Activated naive CD8-positive, alpha-beta T cell treated with anti-CD3 and anti-CD28 coated beads, Interleukin-2, amount 50 U/mL, for 24 hours (primary cell): ENCODE measurements around the gene TACC3.
A peak's percentile ranks its signal among the peaks of the same experiment; 100 is the strongest.

ENCODE experiments used
- ATAC-seq: fragments of 150-1000 bp; cut with Tn5 transposase; one replicate; pipeline ENCODE4 v1.10.0; 2021
- DNase-seq: peaks from one replicate; pipeline ENCODE4 v3.0.0; 2021
- H3K27ac Mint-ChIP-seq: one replicate; pipeline ENCODE4 v1.8.0; 2021; ENCODE audit warnings: mild to moderate bottlenecking, mixed read lengths
- H3K27me3 Mint-ChIP-seq: one replicate; pipeline ENCODE4 v1.8.0; 2021; ENCODE audit warnings: mixed read lengths
- H3K36me3 Mint-ChIP-seq: one replicate; pipeline ENCODE4 v1.8.0; 2021; ENCODE audit warnings: low read depth, mixed read lengths
- H3K4me1 Mint-ChIP-seq: one replicate; pipeline ENCODE4 v1.8.0; 2021; ENCODE audit warnings: mixed read lengths
- H3K4me3 Mint-ChIP-seq: one replicate; pipeline ENCODE4 v1.8.0; 2021; ENCODE audit warnings: mild to moderate bottlenecking, moderate library complexity, mixed read lengths
- H3K9me3 Mint-ChIP-seq: one replicate; pipeline ENCODE4 v1.8.0; 2021; ENCODE audit warnings: mixed read lengths

Gene TACC3

DNA sequence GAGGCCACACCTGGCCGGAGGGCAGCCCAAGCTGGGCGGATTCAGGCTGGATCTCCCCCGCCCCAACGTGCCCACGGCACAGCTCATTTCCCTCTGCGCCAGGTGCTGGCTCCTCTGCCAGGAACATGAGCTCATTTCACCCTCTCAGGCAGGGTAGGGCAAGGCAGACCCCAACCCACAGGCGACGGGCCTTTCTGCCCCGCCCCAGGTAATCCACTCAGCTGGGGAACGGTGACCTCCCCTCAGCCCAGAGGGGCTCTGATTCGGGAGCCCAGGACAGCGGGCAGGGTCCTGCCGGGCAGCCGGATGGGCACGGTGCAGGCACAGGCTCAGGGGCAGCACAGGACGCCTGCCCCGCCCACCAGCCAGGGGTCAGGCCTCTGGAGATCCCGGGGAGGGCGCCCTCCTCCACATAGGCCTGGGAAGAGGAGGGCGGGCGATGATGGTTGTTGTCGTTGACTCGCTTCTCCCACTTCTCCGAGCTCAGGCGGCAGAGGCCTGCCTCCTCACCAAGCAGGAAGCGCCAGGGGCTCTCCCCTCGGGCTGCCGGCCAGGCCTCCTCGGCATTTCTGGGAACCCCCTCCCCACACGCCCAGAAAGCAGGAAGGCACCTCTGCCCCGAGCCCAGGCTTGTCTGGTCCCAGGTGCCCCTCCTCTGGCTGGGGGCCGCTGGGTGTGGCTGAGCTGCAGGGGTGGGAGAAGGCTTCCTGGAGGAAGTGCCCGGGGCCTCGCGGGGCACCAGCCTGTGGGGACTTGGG is 31.1 kb downstream of the TACC3 start:
- no peak overlapping the region for H3K4me3 Mint-ChIP-seq
- H3K4me1 Mint-ChIP-seq = peaks cover 5% of the 10 kb centered on the region
- ATAC-seq = peak; percentile 47
- peak; percentile 65 for DNase-seq
- H3K9me3 Mint-ChIP-seq = no peaks in the 10 kb centered on the region
- no peak overlapping the region for H3K27ac Mint-ChIP-seq
- H3K27me3 Mint-ChIP-seq = no peaks in the 10 kb centered on the region
- no peaks in the 10 kb centered on the region for H3K36me3 Mint-ChIP-seq

DNA sequence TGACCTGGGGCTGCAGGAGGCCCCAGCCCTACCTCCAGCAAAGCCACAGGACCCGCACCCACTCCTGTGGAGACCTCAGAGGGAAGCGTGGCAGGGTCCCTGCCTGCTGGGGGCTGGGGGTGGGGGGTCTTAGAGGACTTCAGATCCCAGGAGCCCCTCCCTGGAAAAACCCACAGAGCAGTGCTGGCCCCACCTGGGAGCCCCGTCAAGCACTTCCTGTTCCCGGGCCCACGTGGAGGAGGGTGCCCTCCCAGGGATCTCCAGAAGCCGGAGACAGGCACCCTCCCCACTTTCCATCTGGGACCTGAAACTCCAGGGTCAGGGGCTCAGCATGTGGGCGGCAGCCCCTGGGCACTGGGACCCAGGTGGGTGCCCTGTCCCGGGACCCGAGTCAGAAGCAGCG is 32.0 kb downstream of the TACC3 start:
- DNase-seq = no peak
- Mint-ChIP-seq H3K27me3 (no peaks in the 10 kb centered on the region), H3K27ac (no peak overlapping the region), H3K9me3 (no peaks in the 10 kb centered on the region), H3K4me1 (peaks cover 5% of the 10 kb centered on the region), H3K4me3 (no peak overlapping the region), H3K36me3 (no peaks in the 10 kb centered on the region)
- ATAC-seq = no peak

- H3K27ac Mint-ChIP-seq = no peak overlapping the region
- no peaks in the 10 kb centered on the region for H3K27me3 Mint-ChIP-seq
- H3K4me3 Mint-ChIP-seq = no peak overlapping the region
- H3K36me3 Mint-ChIP-seq = no peaks in the 10 kb centered on the region
- peaks cover 5% of the 10 kb centered on the region for H3K4me1 Mint-ChIP-seq
- no peaks in the 10 kb centered on the region for H3K9me3 Mint-ChIP-seq
- DNase-seq (no peak), ATAC-seq (no peak)
These were observed 32.5 kb downstream of the TACC3 start for GRCh38 chr4:1753697-1754311.

DNA sequence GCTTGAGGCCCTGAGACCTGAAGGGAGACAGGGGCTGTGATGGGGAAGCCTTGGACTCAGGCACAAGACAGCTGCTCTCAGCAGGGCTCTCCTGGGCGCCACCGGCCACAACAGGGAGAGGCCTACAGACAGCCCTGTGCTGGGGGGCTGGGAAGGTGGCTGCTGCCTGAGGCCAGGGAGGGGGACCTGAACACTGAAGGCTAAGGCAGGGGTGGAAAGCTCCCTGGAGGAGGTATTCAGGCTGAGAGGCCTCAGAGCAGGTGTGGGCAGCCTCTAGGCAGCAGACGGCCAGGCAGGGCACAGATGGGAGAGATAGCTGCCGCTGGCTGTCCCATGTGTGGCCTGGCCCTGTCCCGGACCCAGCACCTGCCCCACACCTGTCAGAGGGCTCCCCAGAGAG is 33.0 kb downstream of the TACC3 start:
- Mint-ChIP-seq H3K9me3 (no peaks in the 10 kb centered on the region), H3K4me3 (no peak overlapping the region), H3K27me3 (no peaks in the 10 kb centered on the region), H3K36me3 (no peaks in the 10 kb centered on the region), H3K27ac (no peak overlapping the region), H3K4me1 (peaks cover 5% of the 10 kb centered on the region)
- ATAC-seq = no peak
- DNase-seq = no peak

DNA sequence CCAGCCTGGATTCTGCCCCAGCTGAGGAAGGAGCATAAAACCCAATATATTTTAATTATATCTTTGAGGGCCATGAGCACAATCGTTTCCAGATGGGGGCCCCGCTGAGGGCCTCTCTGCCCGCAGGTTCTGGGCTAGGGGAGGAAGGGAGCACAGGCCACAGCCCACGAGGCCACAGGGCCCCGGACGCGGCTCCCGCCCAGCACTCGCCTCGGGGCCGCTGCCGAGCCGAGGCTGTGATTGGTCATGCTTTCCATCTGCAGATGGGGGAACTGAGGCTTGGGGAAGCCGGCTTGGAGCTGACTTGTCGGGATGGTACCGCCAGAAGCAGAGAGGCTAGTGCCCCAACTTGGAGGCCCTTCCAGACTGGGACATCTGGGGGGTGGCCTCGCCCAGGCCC is 34.0 kb downstream of the TACC3 start:
- no peak for ATAC-seq

GRCh38 chr4:1756079-1756478 is 34.8 kb downstream of the TACC3 start:
- H3K9me3 Mint-ChIP-seq = no peaks in the 10 kb centered on the region
- no peaks in the 10 kb centered on the region for H3K36me3 Mint-ChIP-seq
- no peak overlapping the region for H3K27ac Mint-ChIP-seq
- ATAC-seq = no peak
- DNase-seq = no peak
- H3K4me1 Mint-ChIP-seq = peaks cover 4% of the 10 kb centered on the region
- H3K27me3 Mint-ChIP-seq = no peaks in the 10 kb centered on the region
- no peak overlapping the region for H3K4me3 Mint-ChIP-seq

More for the DNA sequence above, 34.0 kb downstream of the TACC3 start:
- H3K4me3 Mint-ChIP-seq = no peak overlapping the region
- no peaks in the 10 kb centered on the region for H3K36me3 Mint-ChIP-seq
- no peak for DNase-seq
- H3K4me1 Mint-ChIP-seq = peaks cover 7% of the 10 kb centered on the region
- H3K27me3 Mint-ChIP-seq = no peaks in the 10 kb centered on the region
- no peaks in the 10 kb centered on the region for H3K9me3 Mint-ChIP-seq
- H3K27ac Mint-ChIP-seq = no peak overlapping the region

GRCh38 chr4:1756893-1757779 is 35.8 kb downstream of the TACC3 start:
- Mint-ChIP-seq H3K27ac (no peak overlapping the region), H3K4me3 (no peak overlapping the region), H3K36me3 (no peaks in the 10 kb centered on the region), H3K9me3 (no peaks in the 10 kb centered on the region), H3K4me1 (peaks cover 4% of the 10 kb centered on the region), H3K27me3 (no peaks in the 10 kb centered on the region)
- no peak for ATAC-seq
- no peak for DNase-seq

GRCh38 chr4:1757836-1758235 is 36.5 kb downstream of the TACC3 start:
- Mint-ChIP-seq H3K4me1 (peaks cover 4% of the 10 kb centered on the region), H3K36me3 (no peaks in the 10 kb centered on the region), H3K27ac (no peak overlapping the region), H3K9me3 (no peaks in the 10 kb centered on the region), H3K4me3 (no peak overlapping the region), H3K27me3 (peaks cover 3% of the 10 kb centered on the region)
- ATAC-seq (no peak), DNase-seq (no peak)

DNA sequence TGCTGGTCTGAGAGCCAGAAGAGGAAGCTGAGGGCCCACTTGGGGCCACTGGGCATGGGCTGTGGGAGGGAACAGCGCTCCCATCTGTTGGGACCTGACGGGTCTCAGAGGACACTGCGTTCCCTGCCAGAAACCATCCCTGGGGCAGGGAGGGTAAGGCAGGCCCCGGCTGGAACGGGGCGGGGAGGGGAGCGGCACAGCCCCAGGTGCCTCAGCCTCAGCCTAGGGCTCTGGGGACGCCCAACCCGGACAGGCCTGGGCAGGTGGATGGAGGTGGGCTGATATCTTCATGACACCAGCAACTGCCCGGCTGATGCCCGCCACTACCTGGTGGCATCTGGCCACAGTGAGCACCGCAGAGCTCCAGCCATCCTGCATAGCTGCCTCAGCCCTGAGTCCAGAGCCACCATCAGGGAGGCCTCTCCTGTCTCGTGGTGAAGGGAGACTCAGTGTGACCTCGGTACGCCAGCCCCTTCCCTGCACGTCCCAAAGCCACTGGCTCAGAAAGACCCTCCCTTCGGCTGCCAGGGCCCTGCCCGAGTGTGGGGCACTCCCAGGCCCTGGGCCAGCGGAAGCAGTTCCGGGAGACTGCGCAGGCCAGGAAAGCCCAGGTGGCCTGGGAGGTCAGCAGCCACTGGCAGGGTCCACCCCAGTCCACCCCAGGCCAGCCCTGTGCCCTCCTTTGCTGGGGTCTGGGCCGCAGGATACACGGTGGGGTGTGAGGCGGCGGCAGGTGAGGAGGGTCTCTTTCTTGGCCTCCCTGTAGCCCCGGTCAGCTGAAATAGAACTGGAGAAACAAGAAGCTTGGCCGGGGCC is 37.2 kb downstream of the TACC3 start:
- H3K36me3 Mint-ChIP-seq = no peaks in the 10 kb centered on the region
- ATAC-seq = no peak
- no peaks in the 10 kb centered on the region for H3K9me3 Mint-ChIP-seq
- peaks cover 5% of the 10 kb centered on the region for H3K27me3 Mint-ChIP-seq
- DNase-seq = no peak
- peaks cover 2% of the 10 kb centered on the region for H3K4me1 Mint-ChIP-seq
- no peak overlapping the region for H3K27ac Mint-ChIP-seq
- no peak overlapping the region for H3K4me3 Mint-ChIP-seq

- H3K9me3 Mint-ChIP-seq = no peaks in the 10 kb centered on the region
- no peaks in the 10 kb centered on the region for H3K36me3 Mint-ChIP-seq
- H3K4me3 Mint-ChIP-seq = no peak overlapping the region
- ATAC-seq (no peak), DNase-seq (no peak)
- peaks cover 10% of the 10 kb centered on the region for H3K27me3 Mint-ChIP-seq
- no peak overlapping the region for H3K27ac Mint-ChIP-seq
- H3K4me1 Mint-ChIP-seq = peaks cover 2% of the 10 kb centered on the region
These were observed 38.0 kb downstream of the TACC3 start for GRCh38 chr4:1759170-1759817.

DNA sequence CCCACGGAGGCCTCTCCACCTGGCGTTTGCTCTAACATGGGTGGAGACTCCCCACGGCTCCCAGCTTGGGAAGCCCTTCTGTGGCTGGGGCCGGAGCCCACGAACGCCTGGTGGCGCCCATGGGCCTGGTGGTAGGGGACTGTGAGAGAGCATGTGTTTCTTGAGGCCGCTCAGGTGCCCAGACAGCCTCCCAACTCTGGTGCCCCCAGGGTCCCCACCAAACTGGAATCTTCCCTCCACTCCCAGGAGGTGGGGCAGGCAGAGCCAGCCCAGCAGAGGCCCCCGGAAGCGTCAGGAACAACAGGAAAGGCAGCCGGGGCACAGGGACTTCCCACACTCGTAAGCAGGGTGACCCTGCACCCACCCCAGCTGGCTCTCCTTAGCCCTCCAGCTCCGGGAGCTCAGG is 38.5 kb downstream of the TACC3 start:
- H3K27me3 Mint-ChIP-seq = peaks cover 13% of the 10 kb centered on the region
- H3K4me3 Mint-ChIP-seq = no peak overlapping the region
- no peaks in the 10 kb centered on the region for H3K36me3 Mint-ChIP-seq
- no peak overlapping the region for H3K27ac Mint-ChIP-seq
- ATAC-seq (no peak), DNase-seq (no peak)
- no peaks in the 10 kb centered on the region for H3K9me3 Mint-ChIP-seq
- peaks cover 2% of the 10 kb centered on the region for H3K4me1 Mint-ChIP-seq

DNA sequence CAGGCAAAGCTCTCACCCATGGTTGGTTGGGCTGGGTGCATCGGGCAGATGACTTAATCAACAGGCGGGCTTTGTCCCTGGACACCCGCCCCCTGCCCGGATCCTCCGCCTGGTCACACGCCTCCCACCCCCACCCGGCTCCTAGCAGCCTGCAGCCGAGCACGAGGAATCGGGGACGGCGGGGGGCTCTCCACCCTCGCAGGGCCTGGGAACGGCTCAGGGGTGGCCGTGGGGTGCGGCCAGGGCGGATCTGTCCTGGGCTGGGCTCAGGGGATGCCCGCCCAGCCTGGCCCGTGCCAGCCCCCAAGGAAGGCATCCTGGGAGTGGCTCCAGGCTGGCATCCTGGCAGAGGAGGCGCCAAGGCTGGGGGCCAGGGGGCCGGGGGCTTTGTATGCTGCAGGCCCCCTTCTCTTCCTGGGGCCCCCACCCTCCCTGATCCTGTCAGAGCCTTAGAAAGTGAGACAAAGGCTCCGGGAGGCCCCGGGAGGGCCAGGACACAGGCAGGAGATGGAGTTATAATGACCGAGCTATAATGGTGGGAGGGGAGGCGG is 39.3 kb downstream of the TACC3 start:
- peaks cover 15% of the 10 kb centered on the region for H3K27me3 Mint-ChIP-seq

DNA sequence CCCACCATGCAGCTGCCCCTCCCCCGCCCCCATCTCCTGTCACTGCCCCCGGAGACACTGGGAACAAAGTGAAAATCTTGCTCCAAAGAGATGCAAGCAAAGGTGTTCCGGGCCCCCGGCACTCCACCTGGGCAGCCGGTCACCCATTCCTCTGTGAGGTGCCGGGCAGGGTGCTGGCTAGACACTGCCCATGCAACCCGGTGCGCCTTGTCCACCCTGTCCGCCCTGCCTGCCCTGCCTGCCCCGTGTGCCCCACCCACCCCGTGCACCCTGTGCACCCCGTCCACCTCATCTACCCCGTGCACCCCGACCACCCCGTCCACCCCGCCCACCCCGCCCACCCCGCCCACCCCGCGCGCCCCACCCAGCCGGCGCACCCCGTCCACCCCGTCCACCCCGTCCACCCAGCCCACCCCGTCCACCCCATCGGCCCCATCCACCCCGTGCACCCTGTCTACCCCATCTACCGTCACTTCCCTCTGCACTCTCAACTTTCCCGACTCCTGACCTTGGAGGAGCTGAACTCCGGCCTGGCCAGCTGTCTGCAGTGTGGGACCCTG is 39.9 kb downstream of the TACC3 start:
- Mint-ChIP-seq H3K4me3 (no peak overlapping the region), H3K27me3 (peaks cover 15% of the 10 kb centered on the region), H3K9me3 (no peaks in the 10 kb centered on the region), H3K27ac (no peak overlapping the region), H3K36me3 (no peaks in the 10 kb centered on the region), H3K4me1 (peaks cover 2% of the 10 kb centered on the region)
- DNase-seq = no peak
- no peak for ATAC-seq

More for the DNA sequence above, 39.3 kb downstream of the TACC3 start:
- Mint-ChIP-seq H3K4me3 (no peak overlapping the region), H3K27ac (no peak overlapping the region), H3K9me3 (no peaks in the 10 kb centered on the region), H3K36me3 (no peaks in the 10 kb centered on the region), H3K4me1 (peaks cover 2% of the 10 kb centered on the region)
- DNase-seq (no peak), ATAC-seq (no peak)
